ENCODE data around the gene STING1. TPM values are rescaled to one million over a fixed set of nuclear protein-coding genes. Genes with fewer than 3 reads are reported as not detected.

Gene STING1
- total RNA-seq, 1 donor from 2014 or later, result 59.2 TPM

DNA sequence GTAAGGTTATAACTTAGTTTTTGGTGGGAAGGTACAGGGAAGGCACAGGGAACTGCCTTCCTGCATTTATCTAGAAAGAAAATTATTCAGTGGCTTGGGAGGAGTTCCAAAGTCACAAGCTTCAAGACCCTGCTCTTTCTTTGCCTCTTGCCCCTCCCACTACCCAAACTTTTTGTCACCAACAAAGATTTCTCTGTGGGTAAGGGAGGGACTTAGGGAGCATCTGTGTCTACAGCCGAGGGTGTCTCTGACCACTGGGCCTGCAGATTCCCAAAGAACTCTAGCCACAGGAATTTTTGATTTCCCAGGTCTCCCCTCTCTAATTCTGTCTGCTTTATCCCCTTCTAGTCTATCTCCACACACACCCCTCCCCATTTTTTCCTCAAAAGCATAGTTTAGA is 22.1 kb downstream of the STING1 start:
- no peaks in the 10 kb centered on the region for H3K27me3 Mint-ChIP-seq (ENCODE audit: low read depth)
- no peak overlapping the region for H3K27ac Mint-ChIP-seq (ENCODE audit: unreplicated experiment)
- H3K4me3 Mint-ChIP-seq (ENCODE audit: unreplicated experiment), result no peak overlapping the region
- DNase-seq (ENCODE audit: low spot score), result no peak
- H3K36me3 Mint-ChIP-seq (ENCODE audit: low read depth), result no peaks in the 10 kb centered on the region
- no peaks in the 10 kb centered on the region for H3K9me3 Mint-ChIP-seq (ENCODE audit: low read depth)
- peaks cover 48% of the 10 kb centered on the region for H3K4me1 Mint-ChIP-seq (ENCODE audit: low read depth)
- TF ChIP-seq, protein P1, sequence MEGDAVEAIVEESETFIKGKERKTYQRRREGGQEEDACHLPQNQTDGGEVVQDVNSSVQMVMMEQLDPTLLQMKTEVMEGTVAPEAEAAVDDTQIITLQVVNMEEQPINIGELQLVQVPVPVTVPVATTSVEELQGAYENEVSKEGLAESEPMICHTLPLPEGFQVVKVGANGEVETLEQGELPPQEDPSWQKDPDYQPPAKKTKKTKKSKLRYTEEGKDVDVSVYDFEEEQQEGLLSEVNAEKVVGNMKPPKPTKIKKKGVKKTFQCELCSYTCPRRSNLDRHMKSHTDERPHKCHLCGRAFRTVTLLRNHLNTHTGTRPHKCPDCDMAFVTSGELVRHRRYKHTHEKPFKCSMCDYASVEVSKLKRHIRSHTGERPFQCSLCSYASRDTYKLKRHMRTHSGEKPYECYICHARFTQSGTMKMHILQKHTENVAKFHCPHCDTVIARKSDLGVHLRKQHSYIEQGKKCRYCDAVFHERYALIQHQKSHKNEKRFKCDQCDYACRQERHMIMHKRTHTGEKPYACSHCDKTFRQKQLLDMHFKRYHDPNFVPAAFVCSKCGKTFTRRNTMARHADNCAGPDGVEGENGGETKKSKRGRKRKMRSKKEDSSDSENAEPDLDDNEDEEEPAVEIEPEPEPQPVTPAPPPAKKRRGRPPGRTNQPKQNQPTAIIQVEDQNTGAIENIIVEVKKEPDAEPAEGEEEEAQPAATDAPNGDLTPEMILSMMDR (IDR thresholded peaks at IDR 0.05), result no peak

DNA sequence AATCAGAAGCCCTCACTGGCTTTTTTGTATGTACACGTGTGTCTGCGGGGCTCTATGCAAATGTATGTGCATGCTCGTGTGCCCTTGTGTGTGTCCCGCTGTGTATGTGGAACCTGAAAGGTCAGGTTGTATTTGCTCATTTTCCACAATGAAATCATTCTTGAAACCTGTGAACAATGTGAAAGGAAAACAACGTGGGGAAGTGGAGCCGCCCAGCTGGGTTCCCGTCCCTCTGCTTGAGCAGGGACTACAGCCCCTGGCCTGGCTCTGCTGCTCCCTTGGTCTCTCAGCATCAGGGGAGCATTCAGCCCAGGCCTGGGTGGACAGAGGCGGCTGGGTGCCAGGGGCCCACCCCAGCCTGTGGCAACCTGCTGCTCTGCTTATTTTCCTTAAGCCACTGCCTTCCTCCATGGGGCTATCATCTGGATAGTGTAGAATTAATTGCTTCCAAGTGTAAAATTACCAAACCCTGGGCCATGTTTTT is 23.1 kb downstream of the STING1 start:
- no peak for DNase-seq (ENCODE audit: low spot score)
- peak overlapping the region; percentile 97 for H3K27ac Mint-ChIP-seq (ENCODE audit: unreplicated experiment)
- H3K36me3 Mint-ChIP-seq (ENCODE audit: low read depth), result no peaks in the 10 kb centered on the region
- peaks cover 48% of the 10 kb centered on the region for H3K4me1 Mint-ChIP-seq (ENCODE audit: low read depth)
- no peaks in the 10 kb centered on the region for H3K9me3 Mint-ChIP-seq (ENCODE audit: low read depth)
- H3K27me3 Mint-ChIP-seq (ENCODE audit: low read depth), result no peaks in the 10 kb centered on the region
- H3K4me3 Mint-ChIP-seq (ENCODE audit: unreplicated experiment), result no peak overlapping the region
- TF ChIP-seq, protein P1 (IDR thresholded peaks at IDR 0.05), result no peak

DNA sequence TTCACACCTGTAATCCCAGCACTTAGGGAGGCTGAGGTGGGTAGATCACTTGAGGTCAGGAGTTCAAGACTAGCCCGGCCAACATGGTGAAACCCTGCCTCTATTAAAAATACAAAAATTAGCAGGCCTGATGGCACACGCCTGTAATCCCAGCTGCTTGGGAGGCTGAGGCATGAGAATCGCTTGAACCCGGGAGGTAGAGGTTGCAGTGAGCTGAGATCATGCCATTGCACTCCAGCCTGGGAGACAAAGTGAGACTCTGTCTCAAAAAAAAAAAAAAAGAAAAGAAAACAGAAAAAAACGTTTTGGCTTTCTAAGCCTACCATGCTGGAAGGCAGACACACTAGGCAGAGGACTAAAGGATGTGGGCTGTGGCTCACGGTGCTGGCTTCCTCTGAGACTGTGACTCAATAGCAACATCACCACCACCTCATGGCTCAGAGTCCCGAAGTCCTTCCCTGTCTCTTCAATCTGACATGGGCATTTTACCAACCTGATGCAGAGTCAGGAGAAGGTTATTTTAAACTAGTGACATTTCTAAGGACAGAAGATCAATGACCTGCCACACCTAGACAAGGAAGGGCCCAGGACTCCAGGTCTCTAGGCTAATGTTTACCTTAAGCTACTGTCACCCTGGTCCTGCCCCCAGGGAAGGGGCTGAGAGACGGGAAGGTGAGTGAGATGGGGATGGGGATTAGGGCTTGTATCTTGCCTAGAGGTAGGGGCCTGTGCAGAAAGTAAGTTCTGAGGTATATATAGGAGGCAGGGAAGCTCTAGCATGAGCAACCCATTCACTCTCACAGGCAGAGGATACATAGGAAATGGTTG is 23.8 kb downstream of the STING1 start:
- no peaks in the 10 kb centered on the region for H3K27me3 Mint-ChIP-seq (ENCODE audit: low read depth)
- no peaks in the 10 kb centered on the region for H3K36me3 Mint-ChIP-seq (ENCODE audit: low read depth)
- H3K4me3 Mint-ChIP-seq (ENCODE audit: unreplicated experiment), result no peak overlapping the region
- no peaks in the 10 kb centered on the region for H3K9me3 Mint-ChIP-seq (ENCODE audit: low read depth)
- DNase-seq (ENCODE audit: low spot score), result no peak
- H3K27ac Mint-ChIP-seq (ENCODE audit: unreplicated experiment), result peak overlapping the region; percentile 97
- TF ChIP-seq, protein P1 (IDR thresholded peaks at IDR 0.05), result no peak
- H3K4me1 Mint-ChIP-seq (ENCODE audit: low read depth), result peaks cover 48% of the 10 kb centered on the region

DNA sequence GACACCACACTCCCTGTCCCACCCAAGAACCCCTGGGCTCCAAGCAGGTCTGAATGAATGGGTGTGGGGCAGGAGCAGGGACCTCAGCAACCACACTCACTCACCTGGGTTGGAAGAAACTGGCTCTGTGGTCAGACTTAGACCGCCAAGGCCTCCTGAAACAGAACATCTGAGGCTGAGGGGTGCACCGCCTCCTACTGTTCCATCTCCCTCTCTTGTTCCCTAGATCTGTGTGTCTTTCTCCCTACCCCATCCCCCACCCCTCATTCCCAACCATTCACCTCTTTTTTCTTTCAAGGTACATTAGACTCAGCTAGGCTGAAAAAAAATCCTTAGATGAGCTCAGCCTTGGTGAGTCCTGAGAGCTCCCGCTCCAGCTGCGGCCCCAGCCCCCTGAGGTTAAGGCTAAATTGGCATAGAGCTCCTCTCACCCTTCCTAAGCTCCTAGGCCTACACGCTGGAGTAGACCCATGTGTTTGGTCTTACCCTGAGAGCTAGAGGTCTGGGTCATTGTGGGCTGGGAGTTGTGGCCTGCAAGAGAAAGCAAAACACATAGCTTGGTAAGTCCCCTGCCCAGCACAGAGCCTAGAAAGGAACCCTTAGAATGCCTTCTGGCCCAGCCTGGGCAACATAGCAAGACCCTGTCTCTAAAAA is 24.8 kb downstream of the STING1 start:
- H3K4me3 Mint-ChIP-seq (ENCODE audit: unreplicated experiment), result no peak overlapping the region

DNA sequence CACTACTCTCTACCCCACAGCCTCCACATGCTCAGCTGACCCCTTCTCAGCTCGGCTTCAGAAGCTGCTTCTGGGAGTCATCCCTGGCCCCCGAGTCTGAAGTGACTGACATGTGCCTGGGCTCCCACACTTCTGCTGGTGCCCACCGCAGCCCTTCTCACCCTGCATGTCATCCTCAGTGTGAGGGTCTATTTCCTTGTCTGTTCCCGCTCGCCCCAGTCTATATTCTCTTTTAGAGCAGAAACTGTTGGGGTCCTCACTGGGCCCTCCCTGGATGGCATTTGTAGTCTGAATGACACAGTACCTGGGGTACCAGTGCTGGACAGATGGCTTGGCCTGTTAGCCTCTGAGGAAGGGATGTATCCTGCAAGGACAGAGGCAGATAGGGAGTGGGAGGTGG is 25.3 kb downstream of the STING1 start:
- Mint-ChIP-seq H3K27ac (ENCODE audit: unreplicated experiment) (no peak overlapping the region), H3K36me3 (ENCODE audit: low read depth) (no peaks in the 10 kb centered on the region), H3K9me3 (ENCODE audit: low read depth) (no peaks in the 10 kb centered on the region), H3K4me1 (ENCODE audit: low read depth) (peaks cover 37% of the 10 kb centered on the region), H3K27me3 (ENCODE audit: low read depth) (no peaks in the 10 kb centered on the region), H3K4me3 (ENCODE audit: unreplicated experiment) (no peak overlapping the region)
- TF ChIP-seq, protein P1 (IDR thresholded peaks at IDR 0.05), result no peak
- peak; percentile 66 for DNase-seq (ENCODE audit: low spot score)

More for the DNA sequence above, 24.8 kb downstream of the STING1 start:
- no peak overlapping the region for H3K27ac Mint-ChIP-seq (ENCODE audit: unreplicated experiment)
- peaks cover 42% of the 10 kb centered on the region for H3K4me1 Mint-ChIP-seq (ENCODE audit: low read depth)
- H3K27me3 Mint-ChIP-seq (ENCODE audit: low read depth), result no peaks in the 10 kb centered on the region
- no peaks in the 10 kb centered on the region for H3K9me3 Mint-ChIP-seq (ENCODE audit: low read depth)
- no peaks in the 10 kb centered on the region for H3K36me3 Mint-ChIP-seq (ENCODE audit: low read depth)
- TF ChIP-seq, protein P1 (IDR thresholded peaks at IDR 0.05), result no peak
- no peak for DNase-seq (ENCODE audit: low spot score)

All from chondrocyte (in vitro differentiated cells).